ENCODE results near the gene CAMK2G.

The CAMK2G gene

GRCh38 chr10:73916761-73917470 lies 42.6 kb upstream of the CAMK2G start:
- no peak for TF ChIP-seq CTCF (IDR thresholded peaks at IDR 0.05)
- DNase-seq (ENCODE audit: low spot score) = no peak
- Histone ChIP-seq H3K4me3 (no peak overlapping the region), H3K27ac (peak overlapping the region in 1 of 2 donors; percentile 63)

- DNase-seq (ENCODE audit: low spot score) = no peak
- Histone ChIP-seq H3K27ac (no peak overlapping the region), H3K4me3 (no peak overlapping the region)
- no peak for TF ChIP-seq CTCF (IDR thresholded peaks at IDR 0.05)
Observed at GRCh38 chr10:73915206-73915851, 41.0 kb upstream of the CAMK2G start.

GRCh38 chr10:73914036-73914435 lies 39.7 kb upstream of the CAMK2G start:
- H3K4me3 ChIP-seq = no peak overlapping the region
- no peak for TF ChIP-seq CTCF (IDR thresholded peaks at IDR 0.05)
- H3K27ac ChIP-seq = no peak overlapping the region
- no peak for DNase-seq (ENCODE audit: low spot score)

- TF ChIP-seq CTCF (IDR thresholded peaks at IDR 0.05) = no peak
- Histone ChIP-seq H3K27ac (peak overlapping the region; percentile 29 to 84), H3K4me3 (peak overlapping the region; percentile 89)
- no peak for DNase-seq (ENCODE audit: low spot score)
Observed at GRCh38 chr10:73911553-73912004, 37.2 kb upstream of the CAMK2G start.

- H3K27ac ChIP-seq = peak within 1 kb of the TSS; percentile 29 to 84
- DNase-seq (ENCODE audit: low spot score) = peak; percentile 77
Observed at GRCh38 chr10:73910764-73911552, 36.6 kb upstream of the CAMK2G start, which contains the start of gene PLAU. PLAU (plus strand) TSS chr10:73911132; CDS start chr10:73911556, 424 bp downstream.

GRCh38 chr10:73910401-73910763 lies 36.0 kb upstream of the CAMK2G start:
- peak overlapping the region in 1 of 2 donors; percentile 84 for H3K27ac ChIP-seq
- no peak for DNase-seq (ENCODE audit: low spot score)
- TF ChIP-seq CTCF (IDR thresholded peaks at IDR 0.05) = no peak
- H3K4me3 ChIP-seq = peak overlapping the region; percentile 89

More at GRCh38 chr10:73910764-73911552, 36.6 kb upstream of the CAMK2G start, which contains the start of gene PLAU:
- no peak for TF ChIP-seq CTCF (IDR thresholded peaks at IDR 0.05)
- H3K4me3 ChIP-seq = peak within 1 kb of the TSS; percentile 89

All from coronary artery (tissue), 2 donors.